HEK293 (cell line): ENCODE results near the gene PSMD13.

Experiments
- CTCF ChIA-PET: fragments of 350-600 bp; formaldehyde crosslinking; extraction: SDS; loops from one replicate; lab custom pipeline; 2021; ENCODE audit warnings: antibody characterized with exemption; lab: Yijun Ruan, JAX
- POLR2A ChIA-PET: fragments of 300-600 bp; formaldehyde crosslinking; extraction: SDS; loops from one replicate; lab custom pipeline; 2020; ENCODE audit warnings: antibody characterized with exemption, inconsistent platforms; lab: Yijun Ruan, JAX
- H3K27ac ChIP-seq: fragments of 200-500 bp; sonication (Bioruptor generic); 2 replicates; pipeline ENCODE4 v1.5.1; 2014; ENCODE audit warnings: low read depth, low read length, control low read depth, inconsistent platforms; ENCODE audit errors: extremely low read depth
- H3K36me3 ChIP-seq, 2 experiments: fragments of 200-500 bp in 1 of 2; sonication (Bioruptor generic) in 1 of 2; 1 replicate in 1 of 2; 2 replicates in 1 of 2; pipeline ENCODE4 v1.5.1; 2014 to 2017; ENCODE audit warnings: inconsistent platforms in 2 of 2, low read length in 2 of 2; ENCODE audit not compliant: control insufficient read depth in 2 of 2, insufficient read depth in 1 of 2
- H3K4me1 ChIP-seq: fragments of 200-500 bp; sonication (Bioruptor generic); 2 replicates; pipeline ENCODE4 v1.5.1; 2014; ENCODE audit warnings: mild to moderate bottlenecking, low read length, inconsistent platforms; ENCODE audit not compliant: control insufficient read depth, insufficient read depth
- H3K4me3 ChIP-seq: 2 replicates; pipeline ENCODE4 v1.5.1; 2011; ENCODE audit warnings: low read depth, mild to moderate bottlenecking, control low read depth, low read length, moderate library complexity
- H3K9me3 ChIP-seq: fragments of 200-500 bp; sonication (Bioruptor generic); 2 replicates; pipeline ENCODE4 v1.5.1; 2014; ENCODE audit warnings: low read depth, low read length, inconsistent platforms; ENCODE audit not compliant: control insufficient read depth, insufficient read depth
- CTCF ChIP-seq: fragments of 450-650 bp; formaldehyde crosslinking; IDR thresholded peaks from 2 replicates; pipeline ENCODE4 v1.5.1; 2016; ENCODE audit warnings: missing biosample characterization, missing genetic modification characterization
- HIC1 ChIP-seq: fragments of 450-650 bp; formaldehyde crosslinking; IDR thresholded peaks from 2 replicates; pipeline ENCODE4 v1.5.1; 2016; ENCODE audit warnings: missing biosample characterization, missing genetic modification characterization
- HOXA7 ChIP-seq: sonication (generic); formaldehyde crosslinking; IDR thresholded peaks from 2 replicates; pipeline ENCODE4 v1.8.1; 2022; ENCODE audit warnings: missing genetic modification reagents, borderline replicate concordance
- HOXC10 ChIP-seq: sonication (generic); formaldehyde crosslinking; IDR thresholded peaks from 2 replicates; pipeline ENCODE4 v1.8.1; 2023; ENCODE audit warnings: mild to moderate bottlenecking, missing genetic modification reagents
- INSM2 ChIP-seq: fragments of 450-650 bp; formaldehyde crosslinking; IDR thresholded peaks from 2 replicates; pipeline ENCODE4 v1.5.1; 2016; ENCODE audit warnings: missing biosample characterization, missing genetic modification characterization
- KLF1 ChIP-seq: fragments of 450-650 bp; formaldehyde crosslinking; IDR thresholded peaks from 2 replicates; pipeline ENCODE4 v1.5.1; 2016; ENCODE audit warnings: missing biosample characterization, missing genetic modification characterization
- KLF9 ChIP-seq: fragments of 450-650 bp; formaldehyde crosslinking; IDR thresholded peaks from 2 replicates; pipeline ENCODE4 v1.5.1; 2016; ENCODE audit warnings: missing biosample characterization, missing genetic modification characterization, low read depth
- ZBTB44 ChIP-seq: fragments of 450-650 bp; IDR thresholded peaks from 2 replicates; pipeline ENCODE4 v1.5.1; 2018; ENCODE audit warnings: missing biosample characterization, mild to moderate bottlenecking, missing genetic modification characterization
- ZFP41 ChIP-seq: fragments of 450-650 bp; formaldehyde crosslinking; IDR thresholded peaks from 2 replicates; pipeline ENCODE4 v1.5.1; 2016; ENCODE audit warnings: missing biosample characterization, missing genetic modification characterization, borderline replicate concordance
- ZNF169 ChIP-seq: fragments of 450-650 bp; formaldehyde crosslinking; IDR thresholded peaks from 2 replicates; pipeline ENCODE4 v1.5.1; 2016; ENCODE audit warnings: missing biosample characterization, missing genetic modification characterization
- ZNF266 ChIP-seq: fragments of 450-650 bp; formaldehyde crosslinking; IDR thresholded peaks from 2 replicates; pipeline ENCODE4 v1.5.1; 2016; ENCODE audit warnings: missing biosample characterization, missing genetic modification characterization, low read depth
- ZNF324 ChIP-seq: fragments of 450-650 bp; formaldehyde crosslinking; IDR thresholded peaks from 2 replicates; pipeline ENCODE4 v1.5.1; 2016; ENCODE audit warnings: missing biosample characterization, missing genetic modification characterization
- ZNF416 ChIP-seq: fragments of 450-650 bp; formaldehyde crosslinking; IDR thresholded peaks from 2 replicates; pipeline ENCODE4 v1.5.1; 2016; ENCODE audit warnings: missing biosample characterization, missing genetic modification characterization
- ZNF48 ChIP-seq: fragments of 450-650 bp; formaldehyde crosslinking; IDR thresholded peaks from 2 replicates; pipeline ENCODE4 v1.5.1; 2016; ENCODE audit warnings: missing biosample characterization, missing genetic modification characterization
- ZNF596 ChIP-seq: fragments of 450-650 bp; IDR thresholded peaks from 2 replicates; pipeline ENCODE4 v1.5.0; 2018; ENCODE audit warnings: missing biosample characterization, mild to moderate bottlenecking, missing genetic modification characterization, moderate library complexity
- ZNF610 ChIP-seq: fragments of 450-650 bp; formaldehyde crosslinking; IDR thresholded peaks from 2 replicates; pipeline ENCODE4 v1.5.1; 2016; ENCODE audit warnings: missing biosample characterization, missing genetic modification characterization, borderline replicate concordance
- ZNF776 ChIP-seq: fragments of 450-650 bp; formaldehyde crosslinking; IDR thresholded peaks from 2 replicates; pipeline ENCODE4 v1.5.0; 2017; ENCODE audit warnings: missing biosample characterization, missing genetic modification characterization, borderline replicate concordance
- ZSCAN4 ChIP-seq: fragments of 450-650 bp; formaldehyde crosslinking; IDR thresholded peaks from 2 replicates; pipeline ENCODE4 v1.5.1; 2017; ENCODE audit warnings: missing biosample characterization, missing genetic modification characterization

PSMD13 gene

GRCh38 chr11:297051-297585 lies 60.3 kb downstream of the PSMD13 start (continued):
- TF ChIP-seq ZNF596 (tag by site-specific recombination), result no peak

- ChIA-PET POLR2A (no interaction called here), CTCF (interaction anchor here (0.7 kb wide), 1 partner anchor 26 kb away, joined by 3 read pairs; no protein-coding TSS in a partner anchor)
- peaks cover 0 to 17% of the 10 kb centered on the region in 2 experiments; a peak in 1 of 3 replicates for H3K36me3 ChIP-seq
- H3K9me3 ChIP-seq, result no peaks in the 10 kb centered on the region
- no peak overlapping the region for H3K4me3 ChIP-seq
- H3K4me1 ChIP-seq, result no peaks in the 10 kb centered on the region
- no peak overlapping the region for H3K27ac ChIP-seq
- TF ChIP-seq ZNF776 (tag by site-specific recombination) (no peak), KLF1 (tag by site-specific recombination) (peak; percentile 31; the same call in 1 of the 2 replicates), ZNF324 (tag by site-specific recombination) (no peak)
Measured at GRCh38 chr11:297586-298405, 61.0 kb downstream of the PSMD13 start.

- Histone ChIP-seq H3K4me3 (no peak overlapping the region), H3K36me3 (peaks cover 0 to 10% of the 10 kb centered on the region in 2 experiments; a peak in 1 of 3 replicates), H3K9me3 (no peaks in the 10 kb centered on the region), H3K4me1 (no peaks in the 10 kb centered on the region), H3K27ac (no peak overlapping the region)
- TF ChIP-seq ZNF610 (no peak), ZBTB44 (no peak), ZFP41 (tag by site-specific recombination) (no peak), ZNF266 (tag by site-specific recombination) (no peak), HOXA7 (CRISPR knock-in tag) (no peak), ZNF48 (no peak), ZNF169 (tag by site-specific recombination) (no peak), INSM2 (tag by site-specific recombination) (no peak), HIC1 (tag by site-specific recombination) (no peak), ZSCAN4 (tag by site-specific recombination) (no peak), KLF9 (tag by site-specific recombination) (no peak), HOXC10 (CRISPR knock-in tag) (no peak), ZNF416 (tag by site-specific recombination) (no peak), CTCF (tag by site-specific recombination) (no peak)
- CTCF ChIA-PET, result no interaction called here
- POLR2A ChIA-PET, result no interaction called here
Measured at GRCh38 chr11:298406-299065, 61.8 kb downstream of the PSMD13 start.
